IPS-18c (cell line): ENCODE measurements around the gene CENPM.

Experiments used
- H3K4me3 ChIP-seq: 2 replicates; pipeline ENCODE4 v1.7.0; 2013; ENCODE audit warnings: low read depth, mild to moderate bottlenecking, low read length, moderate library complexity; ENCODE audit not compliant: insufficient read depth
- H3K9me3 ChIP-seq: one replicate; pipeline ENCODE4 v1.6.1; 2013; ENCODE audit warnings: mild to moderate bottlenecking, low read length, moderate library complexity; ENCODE audit not compliant: control insufficient read depth, insufficient read depth

The CENPM gene

DNA sequence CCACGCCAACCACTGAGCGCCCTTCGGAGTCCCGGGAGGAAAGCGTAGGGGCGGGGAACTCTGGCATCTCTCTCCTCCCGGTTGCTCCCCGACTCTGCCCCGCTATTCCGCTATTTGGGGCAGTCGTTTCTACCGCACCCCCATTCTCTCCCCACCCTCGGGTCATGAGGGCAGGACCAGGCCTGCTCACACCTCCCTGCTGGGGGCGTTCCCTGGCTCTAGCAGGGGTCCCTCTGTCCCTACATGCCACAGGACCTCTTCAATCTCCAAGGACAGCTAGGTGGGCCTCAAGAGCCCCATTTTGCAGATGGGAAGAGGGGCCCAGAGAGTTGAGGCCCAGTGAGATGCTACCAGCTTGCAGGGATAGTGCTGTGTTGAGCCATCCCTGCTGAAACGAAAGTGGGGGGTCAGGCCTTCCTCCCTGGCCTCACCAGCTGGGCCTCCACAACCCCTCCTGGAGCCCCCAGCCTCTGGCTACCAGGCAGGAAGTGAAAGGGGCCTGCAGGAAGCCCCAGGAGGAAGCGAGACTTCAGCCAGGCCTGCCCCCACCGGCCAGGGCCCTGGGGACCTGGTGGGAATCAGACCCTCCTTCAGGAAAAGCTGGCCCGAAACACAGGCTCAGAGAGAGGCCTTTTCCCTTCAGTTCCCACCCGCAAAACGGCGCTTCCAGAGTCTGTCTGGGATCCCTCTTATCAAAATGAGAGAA, 26.5 kb downstream of the CENPM start:
- H3K4me3 ChIP-seq, result peak overlapping the region; percentile 51

DNA sequence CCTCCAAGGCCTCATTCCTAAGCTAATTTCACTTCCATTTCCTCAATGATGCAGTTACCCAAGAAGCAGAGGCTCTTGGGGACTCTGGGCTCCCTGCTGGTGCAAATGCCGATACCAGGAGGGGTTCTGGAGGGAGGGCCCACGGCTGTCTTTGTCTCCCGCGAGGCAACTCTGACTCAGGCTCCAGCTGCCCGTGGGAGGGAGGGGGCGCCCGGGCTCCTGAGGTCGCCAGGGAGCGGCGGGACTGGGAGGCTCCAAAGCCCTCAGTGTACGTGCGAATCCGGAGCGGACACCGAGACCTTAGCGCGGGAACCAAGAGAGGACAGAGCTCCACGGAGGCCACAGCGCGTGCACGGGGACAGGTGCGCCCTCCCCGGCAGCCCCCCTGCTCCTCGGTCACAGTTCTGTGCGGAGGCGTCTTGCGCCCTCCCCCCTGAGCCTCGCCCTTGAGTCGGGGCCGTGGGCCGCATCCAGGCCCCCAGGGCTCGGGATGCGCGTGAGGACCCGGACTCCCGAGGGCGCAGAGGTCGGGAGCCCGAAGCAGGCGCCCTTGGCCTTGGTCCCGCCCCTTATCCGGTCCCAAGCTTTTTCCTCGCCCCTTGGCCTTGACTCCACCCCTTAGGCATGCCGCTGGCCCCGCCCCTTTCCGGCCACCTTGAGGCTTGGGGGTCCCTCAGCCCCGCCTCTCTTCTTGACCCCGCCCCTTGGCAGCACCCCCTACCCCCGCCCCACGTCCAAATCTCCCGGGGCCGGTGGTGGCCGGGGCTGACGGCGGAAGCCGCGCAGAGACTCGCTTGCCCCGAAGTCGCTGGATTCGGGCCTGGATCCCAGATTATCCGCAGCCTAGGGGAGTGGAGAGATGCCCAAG, 27.4 kb downstream of the CENPM start:
- H3K4me3 ChIP-seq, result peak overlapping the region; percentile 57
- H3K9me3 ChIP-seq, result no peaks in the 10 kb centered on the region

More for the DNA sequence above, 26.5 kb downstream of the CENPM start:
- no peaks in the 10 kb centered on the region for H3K9me3 ChIP-seq

DNA sequence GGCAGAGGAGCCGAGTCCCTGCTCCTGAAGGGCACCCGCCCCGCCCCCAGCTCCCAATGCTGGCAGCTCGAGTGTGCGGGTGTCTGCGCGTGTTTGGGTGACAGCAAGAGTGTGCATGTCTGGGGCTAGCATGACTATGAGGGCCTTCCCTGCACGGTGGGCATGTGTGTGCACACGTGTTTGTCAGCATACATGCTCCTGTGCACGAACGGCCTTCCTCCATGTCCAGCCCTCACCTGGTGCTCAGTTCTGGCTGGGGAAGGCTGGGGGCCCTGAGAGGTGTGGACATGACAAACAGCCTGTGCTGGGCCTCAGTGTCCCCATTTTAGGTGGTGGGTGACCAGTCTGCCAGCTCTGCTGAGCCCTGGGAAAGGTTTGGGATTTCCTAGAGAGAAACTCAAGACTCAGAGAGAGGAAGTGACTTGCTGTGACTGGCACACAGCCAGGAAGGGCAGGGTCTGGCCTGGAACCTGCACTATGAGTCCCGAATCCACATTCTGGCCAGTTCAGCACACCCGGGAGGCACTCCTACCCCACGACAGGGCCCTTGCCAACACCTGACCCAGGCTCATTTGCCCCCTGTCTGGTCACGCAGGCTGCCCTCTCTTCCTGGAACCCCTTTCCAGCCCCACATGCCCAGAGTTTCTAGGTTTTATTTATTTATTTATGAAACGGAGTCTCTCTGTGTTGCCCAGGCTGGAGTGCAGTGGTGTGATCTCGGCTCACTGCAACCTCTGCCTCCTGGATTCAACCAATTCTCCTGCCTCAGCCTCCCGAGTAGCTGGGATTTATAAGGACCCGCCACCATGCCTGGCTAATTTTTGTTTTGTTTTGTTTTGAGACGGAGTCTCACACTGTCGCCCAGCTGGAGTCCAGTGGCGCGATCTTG, 28.8 kb downstream of the CENPM start:
- H3K4me3 ChIP-seq, result no peak overlapping the region; the same call in 1 of the 2 replicates
- H3K9me3 ChIP-seq, result no peaks in the 10 kb centered on the region

DNA sequence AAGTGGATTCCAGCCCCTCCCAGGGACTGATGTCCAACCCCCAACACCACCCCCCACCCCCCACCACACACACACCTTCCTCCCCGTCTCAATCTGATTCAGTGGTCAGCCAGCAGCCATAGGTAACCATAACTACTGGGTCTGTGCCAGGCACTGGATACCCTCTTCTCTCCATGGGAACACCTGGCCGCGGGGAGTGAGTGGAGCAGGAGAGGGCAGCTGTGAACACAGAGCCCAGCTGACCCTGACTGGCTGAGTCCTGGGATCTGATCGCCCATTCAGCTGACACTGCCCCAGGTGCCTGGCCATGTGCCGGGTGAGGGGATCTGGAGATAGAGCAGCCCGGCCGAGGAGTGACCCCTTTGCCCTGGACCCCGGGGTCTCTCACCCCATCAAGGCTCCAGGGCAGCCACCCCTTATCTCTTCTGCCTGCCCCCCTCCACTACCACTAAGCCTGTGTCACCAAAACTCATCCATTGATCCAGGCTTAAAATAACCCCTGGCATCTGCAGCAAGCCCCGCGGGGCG, 29.5 kb downstream of the CENPM start:
- no peak overlapping the region for H3K4me3 ChIP-seq
- no peaks in the 10 kb centered on the region for H3K9me3 ChIP-seq

DNA sequence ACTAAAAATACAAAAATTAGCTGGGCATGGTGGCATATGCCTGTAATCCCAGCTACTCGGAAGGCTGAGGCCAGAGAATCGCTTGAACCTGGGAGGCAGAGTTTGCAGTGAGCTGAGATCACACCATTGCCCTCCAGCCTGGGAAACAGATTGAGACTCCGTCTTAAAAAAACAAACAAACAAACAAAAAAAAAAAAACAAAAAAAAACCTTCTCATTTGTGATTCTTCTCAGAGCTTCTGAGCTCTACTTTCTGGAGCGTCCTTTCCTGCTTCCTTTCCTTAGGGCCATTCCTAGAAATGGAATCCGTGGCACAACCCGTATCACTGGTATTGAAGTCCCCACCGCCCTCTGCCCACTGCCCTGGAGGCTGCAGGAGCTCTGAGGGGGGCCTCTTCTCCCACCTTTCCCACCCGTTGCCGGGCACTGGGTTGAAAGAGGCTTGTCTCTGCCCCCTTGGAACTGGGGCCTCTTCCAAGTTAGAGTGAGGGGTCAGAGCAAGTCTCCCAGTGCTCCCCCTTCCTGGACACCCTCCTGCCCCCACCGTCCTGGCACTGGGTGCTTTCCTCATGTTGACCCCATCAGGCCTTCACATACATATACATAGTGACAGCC, 30.1 kb downstream of the CENPM start:
- Histone ChIP-seq H3K4me3 (no peak overlapping the region), H3K9me3 (peaks cover 2% of the 10 kb centered on the region)

DNA sequence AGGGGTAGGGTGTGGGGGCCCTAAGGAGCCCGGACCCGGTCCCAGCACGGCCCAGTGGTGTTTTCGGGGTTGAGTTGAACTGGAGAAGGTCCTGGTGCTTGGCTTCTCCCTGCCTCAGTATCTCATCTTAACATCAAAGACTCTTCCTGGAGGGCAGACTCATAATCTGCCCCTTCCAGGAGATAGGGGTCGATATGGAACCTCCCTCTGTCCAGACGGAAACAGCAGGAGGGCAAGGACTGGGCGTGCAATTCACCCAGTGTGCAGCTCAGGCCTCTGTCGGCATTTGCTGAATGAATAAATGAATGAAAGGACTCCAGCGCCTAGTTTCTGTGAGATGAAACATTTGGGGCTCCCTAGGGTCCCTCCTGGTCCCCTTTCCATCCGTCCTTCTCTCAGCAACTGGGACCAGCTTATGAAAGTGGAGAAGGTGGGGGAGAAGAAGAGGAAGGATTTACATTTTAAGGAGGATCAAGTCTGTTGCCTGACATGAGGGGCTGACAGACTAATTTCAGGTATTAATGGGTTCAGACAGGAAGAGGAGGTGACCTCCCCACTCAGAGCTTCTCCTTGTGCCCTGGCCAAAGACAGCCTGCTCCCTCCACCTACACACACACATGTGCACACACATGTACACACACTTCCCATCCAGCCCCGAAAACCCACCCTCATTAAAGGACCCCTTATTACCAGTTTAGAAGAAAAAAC, 31.0 kb downstream of the CENPM start:
- peaks cover 2% of the 10 kb centered on the region for H3K9me3 ChIP-seq
- peak overlapping the region; percentile 59 for H3K4me3 ChIP-seq

DNA sequence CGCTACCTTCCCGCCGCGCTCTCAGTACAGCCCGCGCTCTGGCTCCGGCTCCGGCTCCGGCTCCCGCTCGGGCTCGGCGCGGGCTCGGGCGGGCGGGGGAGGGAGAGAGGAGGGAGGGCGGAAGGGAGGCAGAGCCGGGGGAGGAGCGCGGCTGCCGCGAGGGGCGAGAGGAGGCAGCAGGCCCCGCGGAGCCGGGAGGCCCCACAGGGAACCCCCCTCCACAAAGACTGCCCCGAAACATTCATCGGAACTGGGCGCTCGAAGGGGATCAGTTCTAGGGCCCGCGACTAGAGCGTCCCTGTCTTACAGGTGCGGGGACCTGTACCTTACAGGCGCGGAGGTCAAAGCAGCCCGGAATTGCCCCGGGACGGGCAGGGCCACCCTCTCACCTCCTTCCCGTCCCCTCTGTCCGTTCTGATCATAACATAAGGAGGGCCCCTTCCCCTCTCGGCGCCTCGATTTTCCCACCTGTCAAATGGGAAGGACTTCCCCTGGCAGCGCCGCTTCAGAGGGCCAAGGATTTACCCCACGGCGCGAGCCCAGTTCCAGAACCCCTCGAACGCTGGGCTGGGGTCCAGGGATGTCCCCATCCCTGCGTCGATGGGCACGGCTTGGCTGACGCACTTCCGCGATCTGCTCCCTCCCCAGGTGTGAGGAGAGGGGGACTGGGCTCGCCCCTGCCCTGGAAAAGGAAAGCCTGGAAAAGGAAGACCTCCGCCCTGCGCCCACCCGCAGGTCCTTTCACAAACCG, 31.7 kb downstream of the CENPM start, which contains the start of gene SHISA8:
SHISA8 (minus strand) TSS at position 40 of the 751 bp plus-strand sequence. CDS start 407 bp downstream, outside the sequence.
- peak within 1 kb of the TSS; percentile 59 for H3K4me3 ChIP-seq
- peaks cover 2% of the 10 kb centered on the region for H3K9me3 ChIP-seq

DNA sequence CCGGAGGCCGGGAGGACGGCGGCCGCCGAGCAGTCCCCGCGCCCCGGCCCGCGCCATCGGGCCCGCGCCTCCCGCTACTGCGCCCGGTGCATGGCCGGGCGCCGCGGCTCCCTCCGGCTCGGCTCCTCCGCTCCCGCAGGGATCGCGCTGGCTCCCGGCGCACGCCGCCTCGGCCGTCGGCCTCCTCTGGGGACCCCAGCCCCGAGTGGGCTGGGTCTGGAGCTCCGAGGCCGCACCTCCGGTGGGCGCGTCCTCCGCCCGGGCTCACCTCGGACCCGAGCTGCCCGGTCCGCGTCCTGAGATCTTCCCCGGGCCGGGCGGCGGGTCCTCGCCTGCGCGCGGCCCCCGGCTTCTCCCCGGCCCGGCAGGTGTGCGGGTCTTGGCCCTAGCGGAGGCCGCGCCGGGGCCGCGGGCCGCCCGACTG, 32.3 kb downstream of the CENPM start:
- H3K4me3 ChIP-seq, result peak overlapping the region; percentile 59; the same call in 1 of the 2 replicates

DNA sequence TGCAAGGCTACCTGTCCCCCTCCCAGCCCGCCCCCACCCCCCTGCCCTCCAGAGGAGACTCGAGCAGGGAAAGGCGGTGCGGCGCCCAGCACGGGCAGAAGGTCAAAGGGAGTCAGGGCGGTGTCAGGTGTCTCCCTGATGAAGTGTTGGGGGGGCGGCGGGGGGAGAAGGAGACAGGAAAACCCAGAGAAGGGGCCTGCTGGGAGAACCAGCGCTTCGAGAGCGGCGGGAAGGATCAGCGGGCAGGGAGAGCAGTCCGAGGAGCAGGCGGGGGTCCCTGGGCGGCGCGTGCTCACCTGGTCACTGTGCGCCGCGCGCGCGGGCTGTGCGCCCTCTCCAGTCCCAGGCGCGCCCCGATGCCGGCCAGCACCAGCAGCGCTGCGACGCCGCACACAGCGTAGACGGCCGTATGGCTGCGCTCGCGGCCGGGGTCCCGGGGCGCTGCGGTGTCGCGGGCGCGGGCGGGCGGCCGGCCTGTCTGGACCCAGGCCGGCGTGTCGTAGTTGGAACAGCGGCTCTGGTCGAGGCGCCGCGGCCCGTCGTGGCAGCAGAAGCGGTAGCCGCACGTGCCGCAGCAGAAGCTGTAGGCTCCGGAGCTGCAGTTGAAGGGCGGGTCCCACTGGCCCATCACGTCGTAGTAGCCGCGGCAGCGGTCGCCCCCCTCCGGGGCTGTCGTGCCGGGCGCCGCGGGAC, 33.0 kb downstream of the CENPM start:
- peaks cover 2% of the 10 kb centered on the region for H3K9me3 ChIP-seq

More for the DNA sequence above, 32.3 kb downstream of the CENPM start:
- H3K9me3 ChIP-seq, result peaks cover 2% of the 10 kb centered on the region

DNA sequence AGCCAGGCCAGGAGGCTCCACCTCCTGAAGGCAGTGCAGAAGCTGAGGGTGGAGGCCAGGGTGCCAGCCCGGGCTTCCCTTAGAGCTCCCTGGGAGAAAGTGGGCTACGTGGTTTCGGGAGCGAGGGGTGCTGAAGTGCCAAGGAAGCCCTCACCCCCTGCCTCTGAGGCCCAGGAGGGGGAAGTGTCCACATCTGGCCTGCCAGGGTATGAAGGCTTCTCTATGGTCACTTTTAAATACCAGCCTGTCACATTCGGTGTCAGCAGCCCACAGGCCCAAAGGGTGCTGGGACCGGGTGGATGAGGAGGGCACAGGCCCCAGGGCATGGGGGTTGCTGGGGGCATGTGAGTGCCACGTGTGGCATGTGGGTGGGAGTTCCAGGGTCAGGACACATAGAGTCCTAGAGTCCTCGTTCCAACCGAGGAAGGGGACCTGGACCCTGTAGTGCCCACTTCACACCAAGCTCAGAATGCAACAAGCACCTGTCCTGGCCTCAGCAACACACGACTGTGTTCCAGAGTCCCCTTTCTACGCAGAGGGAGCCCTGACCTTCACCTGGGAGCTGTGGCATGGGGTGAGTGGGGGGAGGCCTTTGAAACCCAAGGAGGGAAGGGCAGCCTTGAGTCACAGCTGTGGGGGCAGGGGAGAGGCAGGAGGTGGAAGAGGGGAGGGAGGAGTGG, 33.8 kb downstream of the CENPM start:
- Histone ChIP-seq H3K9me3 (peaks cover 2% of the 10 kb centered on the region), H3K4me3 (no peak overlapping the region)

More for the DNA sequence above, 33.0 kb downstream of the CENPM start:
- H3K4me3 ChIP-seq, result peak overlapping the region; percentile 24

DNA sequence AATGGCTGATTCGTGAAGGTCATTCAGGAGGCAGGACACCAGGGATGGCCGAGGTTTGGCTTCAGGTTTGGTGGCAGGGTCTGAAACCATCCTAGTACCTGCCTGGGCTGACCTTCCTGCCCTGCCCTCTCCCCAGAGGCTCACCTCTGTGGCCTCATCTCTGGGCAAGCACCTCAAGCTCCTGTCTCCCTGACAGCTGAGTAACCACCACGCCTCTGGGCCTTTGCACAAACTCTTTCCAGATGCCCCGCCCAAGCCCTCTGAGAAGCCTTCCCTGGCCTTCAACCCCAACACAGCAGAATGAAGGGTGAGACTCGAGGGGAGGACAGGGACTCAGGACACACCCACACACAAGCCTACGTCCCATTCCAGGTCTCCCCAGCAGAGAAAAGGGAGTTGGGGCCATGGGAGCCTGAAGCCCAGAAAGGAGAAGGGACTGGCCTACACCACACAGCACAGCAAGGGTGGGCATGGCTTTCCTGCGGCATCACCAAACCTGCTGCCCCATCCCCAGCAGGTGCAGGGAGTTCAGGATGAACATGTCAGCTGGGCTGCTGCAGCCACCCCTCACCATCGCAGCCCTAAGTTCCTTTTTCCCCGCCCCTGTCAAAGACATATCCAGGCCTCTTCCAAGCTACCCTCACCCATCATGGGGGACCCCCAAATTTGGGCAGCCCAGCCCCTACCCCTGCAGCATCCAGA, 34.5 kb downstream of the CENPM start:
- Histone ChIP-seq H3K4me3 (no peak overlapping the region), H3K9me3 (peaks cover 2% of the 10 kb centered on the region)

DNA sequence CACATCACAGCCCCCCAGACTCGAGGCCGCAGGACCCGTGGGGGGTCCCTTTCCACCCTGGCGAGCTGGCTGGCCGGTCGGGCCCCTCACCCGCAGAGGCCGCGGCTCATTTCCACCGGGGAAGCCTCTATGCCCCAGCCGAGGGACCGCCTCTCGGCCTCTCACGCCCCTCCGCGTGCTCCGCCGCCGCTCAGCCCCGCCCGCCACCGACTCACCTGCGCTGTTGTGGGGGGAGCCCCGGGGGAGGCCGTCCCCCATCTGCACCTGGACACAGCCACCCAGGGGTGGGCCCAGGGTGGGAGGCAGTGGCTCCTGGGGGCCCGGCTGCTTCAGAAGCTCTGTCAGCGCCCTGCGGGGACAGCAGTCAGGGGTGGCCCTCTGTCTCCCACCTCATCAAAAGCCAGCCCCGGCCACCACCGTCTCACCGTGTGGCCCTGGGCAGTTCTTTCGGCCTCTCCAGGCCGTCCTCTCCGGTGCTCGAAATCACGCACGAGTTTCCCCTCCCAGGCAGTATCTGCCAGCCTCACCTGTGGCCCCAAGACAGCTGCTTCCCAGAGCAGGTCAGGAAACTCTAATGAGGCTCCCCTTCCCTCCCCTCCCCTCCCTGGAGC, 35.8 kb downstream of the CENPM start:
- Histone ChIP-seq H3K9me3 (peaks cover 2% of the 10 kb centered on the region), H3K4me3 (no peak overlapping the region)
